B cell (primary cell): Measurements from ENCODE around the gene DNHD1. TPM values are rescaled to one million over a fixed set of nuclear protein-coding genes. Genes with fewer than 3 reads are reported as not detected.

Experiments
- ATAC-seq: fragments of 200-7000 bp; cut with Tn5 transposase; one replicate; pipeline ENCODE4 v1.10.0; 2021; ENCODE audit warnings: low read depth, mild to moderate bottlenecking, moderate number of reproducible peaks, moderate library complexity
- CTCF ChIA-PET: fragments of 350-600 bp; sonication (Branson Sonifier 250); formaldehyde crosslinking; loops from one replicate; lab custom pipeline; 2021; ENCODE audit warnings: antibody characterized with exemption, inconsistent platforms; lab: Charles Lee
- POLR2A ChIA-PET: fragments of 350-600 bp; sonication (Branson Sonifier 250); formaldehyde crosslinking; loops from one replicate; lab custom pipeline; 2021; ENCODE audit warnings: antibody characterized with exemption; lab: Charles Lee
- DNase-seq: peaks from one replicate; pipeline ENCODE4 v3.0.0; 2013
- H2AFZ ChIP-seq: 2 replicates; pipeline ENCODE4 v1.6.1; 2012; ENCODE audit warnings: mild to moderate bottlenecking, low read depth, low read length; ENCODE audit not compliant: insufficient read depth, poor library complexity, severe bottlenecking
- H3K27ac ChIP-seq, 2 donors: 1 replicate in 1 of 2; 2 replicates in 1 of 2; pipeline ENCODE4 v1.5.1; 2012 to 2013; ENCODE audit warnings: low read length in 2 of 2, mild to moderate bottlenecking in 2 of 2, moderate library complexity in 1 of 2
- H3K27me3 ChIP-seq, 4 experiments: fragments of 200-600 bp in 1 of 4; sonication (generic) in 1 of 4; replicated peaks in 1 of 4; 1 replicate in 2 of 4; 2 replicates in 2 of 4; pipeline versions ENCODE4 v1.6.1 to v1.7.0; 2013 to 2016; ENCODE audit warnings: low read length in 3 of 4, mild to moderate bottlenecking in 2 of 4, mixed read lengths in 1 of 4, moderate library complexity in 1 of 4; ENCODE audit not compliant: insufficient read depth in 4 of 4, control insufficient read depth in 3 of 4; ENCODE audit errors: control extremely low read depth in 1 of 4
- H3K36me3 ChIP-seq, 2 experiments: replicated peaks in 1 of 2; 1 replicate in 1 of 2; 2 replicates in 1 of 2; pipeline versions ENCODE4 v1.6.1 to v1.7.1; 2013; ENCODE audit warnings: low read length in 1 of 2; ENCODE audit not compliant: insufficient read depth in 2 of 2, control insufficient read depth in 1 of 2; ENCODE audit errors: control extremely low read depth in 1 of 2, extremely low read depth in 1 of 2
- H3K4me1 ChIP-seq, 2 donors: fragments of 200-600 bp in 1 of 2; sonication (generic) in 1 of 2; 1 replicate in 1 of 2; 2 replicates in 1 of 2; pipeline versions ENCODE4 v1.5.1 to v1.6.1; 2013 to 2017; ENCODE audit warnings: low read length in 2 of 2; ENCODE audit not compliant: control insufficient read depth in 2 of 2, insufficient read depth in 2 of 2
- H3K4me2 ChIP-seq: replicated peaks from 2 replicates; pipeline ENCODE3; 2012; ENCODE audit warnings: mild to moderate bottlenecking, low read depth, low read length; ENCODE audit not compliant: poor library complexity, severe bottlenecking
- H3K4me3 ChIP-seq, 5 experiments: fragments of 200-600 bp in 1 of 5; sonication (generic) in 1 of 5; 1 replicate in 3 of 5; 2 replicates in 2 of 5; pipeline versions ENCODE4 v1.5.1 to v1.7.0; 2011 to 2016; ENCODE audit warnings: low read length in 4 of 5, mild to moderate bottlenecking in 4 of 5, low read depth in 2 of 5, control low read depth in 1 of 5, moderate library complexity in 1 of 5; ENCODE audit not compliant: insufficient read depth in 1 of 5; ENCODE audit errors: control extremely low read depth in 1 of 5, extremely low read depth in 1 of 5
- H3K79me2 ChIP-seq: fragments of 200-600 bp; sonication (generic); one replicate; pipeline ENCODE4 v1.6.0; 2016; ENCODE audit warnings: low read length; ENCODE audit not compliant: control insufficient read depth, insufficient read depth
- H3K9ac ChIP-seq: fragments of 200-600 bp; sonication (generic); 2 replicates; pipeline ENCODE4 v1.6.1; 2017; ENCODE audit warnings: mild to moderate bottlenecking, low read length, moderate library complexity
- H3K9me3 ChIP-seq, 3 donors: one replicate each; pipeline versions ENCODE4 v1.6.1 to v1.7.1; 2013; ENCODE audit warnings: low read length in 2 of 3; ENCODE audit not compliant: control insufficient read depth in 2 of 3, insufficient read depth in 1 of 3; ENCODE audit errors: control extremely low read depth in 1 of 3
- H4K20me1 ChIP-seq: 2 replicates; pipeline ENCODE4 v1.6.0; 2012; ENCODE audit warnings: mild to moderate bottlenecking, low read length; ENCODE audit not compliant: insufficient read depth, control insufficient read depth, poor library complexity, severe bottlenecking
- H3K27ac Mint-ChIP-seq: one replicate; pipeline ENCODE4 v1.8.0; 2021; ENCODE audit warnings: mixed read lengths
- H3K27me3 Mint-ChIP-seq: one replicate; pipeline ENCODE4 v1.8.0; 2021; ENCODE audit warnings: mixed read lengths
- H3K4me1 Mint-ChIP-seq: one replicate; pipeline ENCODE4 v1.8.0; 2021; ENCODE audit warnings: mixed read lengths
- H3K4me3 Mint-ChIP-seq: one replicate; pipeline ENCODE4 v1.8.0; 2021; ENCODE audit warnings: mixed read lengths
- H3K9me3 Mint-ChIP-seq: one replicate; pipeline ENCODE4 v1.8.0; 2022; ENCODE audit warnings: mixed read lengths; ENCODE audit not compliant: insufficient read depth
- EZH2 ChIP-seq: IDR thresholded peaks from 2 replicates; pipeline ENCODE4 v1.6.1; 2012; ENCODE audit warnings: borderline replicate concordance, low read depth, mild to moderate bottlenecking, moderate library complexity, low read length; ENCODE audit not compliant: insufficient read depth, poor library complexity, severe bottlenecking
- WGBS: methylation state at CpG from one replicate; pipeline ENCODE4 v1.1.5; 2013; ENCODE audit warnings: missing lambda C conversion rate; ENCODE audit not compliant: insufficient coverage; 5-methylcytosine and 5-hydroxymethylcytosine counted together
- intact Hi-C: fragments of 100-400 bp; cut with micrococcal nuclease; formaldehyde crosslinking; loops from one replicate; pipeline ENCODE4 v1.10.0; 2022
- polyA plus RNA-seq: library from polyadenylated mRNA; depleted of rRNA; stranded (reverse); fragments of >200 nt; gene quantifications from 2 replicates; pipeline ENCODE4 v1.2.3, GENCODE V29; 2012
- total RNA-seq, 2 donors: library from RNA; stranded (reverse); fragments of 120-200 nt in 1 of 2; gene quantifications; 1 replicate in 1 of 2; 2 replicates in 1 of 2; pipeline versions ENCODE4 v1.2.3 to v1.2.4, GENCODE V29; 2013 to 2022
- TF ChIP-seq, protein P1 (sequence below): fragments of 200-600 bp; IDR thresholded peaks from one replicate; pipeline ENCODE4 v1.8.0; 2022; ENCODE audit warnings: antibody characterized with exemption, mild to moderate bottlenecking

Gene DNHD1
- total and polyA plus RNA-seq, 2 donors (not counting 1 experiment from before 2014, with no cell fraction given), result 53.9 to 58.2 TPM

DNA sequence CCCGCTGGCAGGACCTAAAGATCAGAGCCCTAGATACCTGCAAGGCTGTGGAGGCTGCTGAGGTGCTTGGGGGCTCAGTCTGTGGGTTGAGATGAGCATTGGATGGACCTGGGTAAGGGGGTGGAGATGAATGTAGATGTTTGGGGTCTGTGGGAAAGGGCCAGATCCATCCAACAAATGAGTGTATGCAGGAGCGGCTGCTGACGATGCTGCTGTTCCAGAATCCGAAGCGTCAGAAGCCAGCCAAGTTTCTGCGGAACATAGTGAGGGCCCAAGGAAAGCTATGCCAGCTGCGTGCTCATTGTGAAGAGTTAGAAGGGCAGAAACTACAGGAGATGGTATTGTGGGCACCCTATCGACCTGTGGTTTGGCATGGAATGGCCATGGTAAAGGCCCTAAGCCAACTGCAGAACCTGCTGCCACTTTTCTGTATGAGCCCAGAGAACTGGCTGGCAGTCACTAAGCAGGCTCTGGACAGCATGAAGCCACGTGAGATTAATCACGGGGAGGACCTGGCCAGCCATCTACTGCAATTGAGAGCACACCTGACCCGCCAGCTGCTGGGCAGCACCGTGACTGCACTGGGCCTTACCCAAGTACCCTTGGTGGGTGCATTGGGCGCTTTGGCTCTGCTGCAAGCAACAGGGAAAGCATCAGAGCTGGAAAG is 69.8 kb downstream of the DNHD1 start:
- H3K4me1 Mint-ChIP-seq, result no peaks in the 10 kb centered on the region
- Histone ChIP-seq H3K4me1 (no peaks in the 10 kb centered on the region), H4K20me1 (no peaks in the 10 kb centered on the region), H2AFZ (no peak overlapping the region), H3K79me2 (no peaks in the 10 kb centered on the region), H3K9me3 (no peaks in the 10 kb centered on the region), H3K4me2 (no peak overlapping the region), H3K9ac (no peak overlapping the region), H3K27me3 (no peaks in the 10 kb centered on the region), H3K4me3 (no peak overlapping the region), H3K36me3 (no peaks in the 10 kb centered on the region), H3K27ac (no peak overlapping the region)
- DNase-seq (no peak), ATAC-seq (no peak)
- ChIA-PET CTCF (no interaction called here), POLR2A (no interaction called here)
- H3K27me3 Mint-ChIP-seq, result no peaks in the 10 kb centered on the region
- TF ChIP-seq, protein P1, sequence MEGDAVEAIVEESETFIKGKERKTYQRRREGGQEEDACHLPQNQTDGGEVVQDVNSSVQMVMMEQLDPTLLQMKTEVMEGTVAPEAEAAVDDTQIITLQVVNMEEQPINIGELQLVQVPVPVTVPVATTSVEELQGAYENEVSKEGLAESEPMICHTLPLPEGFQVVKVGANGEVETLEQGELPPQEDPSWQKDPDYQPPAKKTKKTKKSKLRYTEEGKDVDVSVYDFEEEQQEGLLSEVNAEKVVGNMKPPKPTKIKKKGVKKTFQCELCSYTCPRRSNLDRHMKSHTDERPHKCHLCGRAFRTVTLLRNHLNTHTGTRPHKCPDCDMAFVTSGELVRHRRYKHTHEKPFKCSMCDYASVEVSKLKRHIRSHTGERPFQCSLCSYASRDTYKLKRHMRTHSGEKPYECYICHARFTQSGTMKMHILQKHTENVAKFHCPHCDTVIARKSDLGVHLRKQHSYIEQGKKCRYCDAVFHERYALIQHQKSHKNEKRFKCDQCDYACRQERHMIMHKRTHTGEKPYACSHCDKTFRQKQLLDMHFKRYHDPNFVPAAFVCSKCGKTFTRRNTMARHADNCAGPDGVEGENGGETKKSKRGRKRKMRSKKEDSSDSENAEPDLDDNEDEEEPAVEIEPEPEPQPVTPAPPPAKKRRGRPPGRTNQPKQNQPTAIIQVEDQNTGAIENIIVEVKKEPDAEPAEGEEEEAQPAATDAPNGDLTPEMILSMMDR, result no peak
- no peak for TF ChIP-seq EZH2
- H3K9me3 Mint-ChIP-seq, result no peaks in the 10 kb centered on the region
- no peak overlapping the region for H3K27ac Mint-ChIP-seq
- intact Hi-C loops, result no loop called here
- 90% methylated on average over 13 of the region's 13 CpGs for WGBS
- H3K4me3 Mint-ChIP-seq, result no peak overlapping the region

DNA sequence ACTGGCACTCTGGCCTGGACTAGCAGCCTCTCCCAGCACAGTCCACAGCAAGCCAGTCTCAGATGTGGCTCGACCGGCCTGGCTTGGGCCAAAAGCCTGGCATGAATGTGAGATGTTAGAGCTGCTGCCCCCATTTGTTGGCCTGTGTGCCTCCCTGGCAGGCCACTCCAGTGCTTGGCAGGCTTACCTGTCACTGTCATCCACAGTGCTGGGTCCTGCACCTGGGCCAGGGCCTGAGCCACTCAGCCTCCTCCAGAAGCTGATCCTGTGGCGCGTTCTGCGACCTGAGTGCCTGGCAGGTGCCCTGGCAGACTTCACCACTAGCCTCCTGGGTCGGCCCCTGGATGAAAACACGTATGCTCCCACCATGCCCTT is 70.3 kb downstream of the DNHD1 start:
- ChIA-PET POLR2A (no interaction called here), CTCF (no interaction called here)
- no peak for DNase-seq
- no peak overlapping the region for H3K4me2 ChIP-seq
- H4K20me1 ChIP-seq, result no peaks in the 10 kb centered on the region
- no peaks in the 10 kb centered on the region for H3K4me1 ChIP-seq
- no peaks in the 10 kb centered on the region for H3K36me3 ChIP-seq
- Mint-ChIP-seq H3K4me1 (no peaks in the 10 kb centered on the region), H3K27ac (no peak overlapping the region), H3K27me3 (no peaks in the 10 kb centered on the region), H3K4me3 (no peak overlapping the region), H3K9me3 (no peaks in the 10 kb centered on the region)
- H3K9me3 ChIP-seq, result no peaks in the 10 kb centered on the region
- no peak overlapping the region for H3K27ac ChIP-seq
- no peak for ATAC-seq
- no peak overlapping the region for H3K9ac ChIP-seq
- no peak overlapping the region for H2AFZ ChIP-seq
- no peaks in the 10 kb centered on the region for H3K79me2 ChIP-seq
- intact Hi-C loops, result no loop called here
- no peak overlapping the region for H3K4me3 ChIP-seq
- 96% methylated on average over 7 of the region's 7 CpGs for WGBS
- no peak for TF ChIP-seq EZH2
- H3K27me3 ChIP-seq, result no peaks in the 10 kb centered on the region
